ENCODE data around the gene RANBP1. TPM values are rescaled to one million over a fixed set of nuclear protein-coding genes. Genes with fewer than 3 reads are reported as not detected.

RANBP1 gene
- polyA plus RNA-seq, 1 donor (not counting 4 experiments of a cell fraction or from before 2014, with no cell fraction given) = 193 TPM

DNA sequence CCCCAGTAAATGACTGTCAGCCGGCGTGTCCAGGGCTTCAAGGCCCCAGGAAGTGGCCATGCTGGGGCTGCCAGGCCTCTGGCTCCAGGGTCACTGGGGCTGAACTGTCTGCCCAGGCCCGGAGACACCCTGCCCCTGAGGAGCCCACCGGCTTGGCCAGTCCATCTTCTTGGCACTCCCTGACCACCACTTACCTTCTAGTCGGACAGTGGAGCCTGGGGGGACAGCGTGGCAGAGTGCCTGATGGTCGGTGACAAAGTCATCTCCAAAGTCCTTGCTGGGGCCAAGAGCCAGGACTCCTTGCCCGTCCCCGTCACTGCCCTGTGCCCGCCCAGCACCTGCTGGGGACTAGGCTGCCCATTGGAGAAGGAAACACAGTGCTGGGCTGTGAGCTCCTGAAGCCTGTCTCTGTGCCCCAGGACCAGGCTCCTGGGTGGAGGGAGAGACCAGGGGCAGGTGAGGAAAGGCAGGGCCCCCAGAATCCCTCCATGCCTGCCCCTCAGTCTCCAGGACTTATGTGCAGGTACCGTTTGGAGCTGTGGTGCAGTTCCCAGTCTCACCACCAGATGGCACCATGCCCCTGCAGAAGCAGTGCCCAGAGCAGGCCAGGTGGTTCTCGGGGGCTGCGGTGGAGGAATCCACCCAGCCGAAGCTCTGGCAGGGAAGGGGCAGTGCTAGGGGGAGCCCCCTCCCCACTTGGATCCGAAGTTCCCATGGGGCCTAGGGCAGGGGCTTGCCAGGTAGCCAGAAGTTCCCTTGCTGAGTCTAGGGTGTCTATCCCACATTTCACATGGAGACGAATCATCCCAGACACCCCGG is 40.9 kb downstream of the RANBP1 start:
- DNase-seq (ENCODE audit: low read depth, low spot score) (peak; percentile 35), FAIRE-seq (peak; percentile 23)
- dilution Hi-C loops (cut with MboI; ENCODE audit: extremely low pct_ligation_motif_present, low sequenced_read_pairs) = no loop called here
- Histone ChIP-seq H3K36me3 (ENCODE audit: control insufficient read depth in 2 of 2, extremely low read depth in 1 of 2, insufficient read depth in 2 of 2, low read length in 2 of 2) (no peaks in the 10 kb centered on the region), H3K4me3 (ENCODE audit: control insufficient read depth in 2 of 3, extremely low read depth in 1 of 3, insufficient read depth in 2 of 3, low read depth in 1 of 3, low read length in 3 of 3) (no peak overlapping the region), H3K9ac (ENCODE audit: control insufficient read depth, extremely low read depth, insufficient read depth, low read length) (no peak overlapping the region), H3K9me3 (ENCODE audit: control insufficient read depth, low read depth, low read length) (no peaks in the 10 kb centered on the region), H3K9me1 (ENCODE audit: control insufficient read depth, extremely low read depth, insufficient read depth, low read length) (no peaks in the 10 kb centered on the region), H3K27ac (ENCODE audit: control insufficient read depth, insufficient read depth, low read length) (no peak overlapping the region), H3K27me3 (ENCODE audit: control insufficient read depth, extremely low read depth, insufficient read depth, low read length) (no peaks in the 10 kb centered on the region), H4K20me1 (ENCODE audit: control insufficient read depth, extremely low read depth, insufficient read depth, low read length) (no peaks in the 10 kb centered on the region), H3K79me2 (ENCODE audit: control insufficient read depth, insufficient read depth, low read length) (no peaks in the 10 kb centered on the region), H3K4me2 (ENCODE audit: control insufficient read depth, extremely low read depth, insufficient read depth, low read depth, low read length) (peak overlapping the region; percentile 32), H3K4me1 (ENCODE audit: control insufficient read depth, extremely low read depth, insufficient read depth, low read length) (no peaks in the 10 kb centered on the region), H2AFZ (ENCODE audit: control insufficient read depth, low read length) (no peak overlapping the region)
- TF ChIP-seq, protein P1, sequence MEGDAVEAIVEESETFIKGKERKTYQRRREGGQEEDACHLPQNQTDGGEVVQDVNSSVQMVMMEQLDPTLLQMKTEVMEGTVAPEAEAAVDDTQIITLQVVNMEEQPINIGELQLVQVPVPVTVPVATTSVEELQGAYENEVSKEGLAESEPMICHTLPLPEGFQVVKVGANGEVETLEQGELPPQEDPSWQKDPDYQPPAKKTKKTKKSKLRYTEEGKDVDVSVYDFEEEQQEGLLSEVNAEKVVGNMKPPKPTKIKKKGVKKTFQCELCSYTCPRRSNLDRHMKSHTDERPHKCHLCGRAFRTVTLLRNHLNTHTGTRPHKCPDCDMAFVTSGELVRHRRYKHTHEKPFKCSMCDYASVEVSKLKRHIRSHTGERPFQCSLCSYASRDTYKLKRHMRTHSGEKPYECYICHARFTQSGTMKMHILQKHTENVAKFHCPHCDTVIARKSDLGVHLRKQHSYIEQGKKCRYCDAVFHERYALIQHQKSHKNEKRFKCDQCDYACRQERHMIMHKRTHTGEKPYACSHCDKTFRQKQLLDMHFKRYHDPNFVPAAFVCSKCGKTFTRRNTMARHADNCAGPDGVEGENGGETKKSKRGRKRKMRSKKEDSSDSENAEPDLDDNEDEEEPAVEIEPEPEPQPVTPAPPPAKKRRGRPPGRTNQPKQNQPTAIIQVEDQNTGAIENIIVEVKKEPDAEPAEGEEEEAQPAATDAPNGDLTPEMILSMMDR (optimal IDR thresholded peaks at IDR 0.05 in 1 of 3, IDR thresholded peaks at IDR 0.05 in 1 of 3, conservative IDR thresholded peaks at IDR 0.05 in 1 of 3; ENCODE audit: extremely low read depth in 1 of 3, insufficient read depth in 2 of 3, low read length in 3 of 3) = peak; percentile 95 to 97 (median 96)
- no peak for TF ChIP-seq EZH2 (IDR thresholded peaks at IDR 0.05; ENCODE audit: low read length)

DNA sequence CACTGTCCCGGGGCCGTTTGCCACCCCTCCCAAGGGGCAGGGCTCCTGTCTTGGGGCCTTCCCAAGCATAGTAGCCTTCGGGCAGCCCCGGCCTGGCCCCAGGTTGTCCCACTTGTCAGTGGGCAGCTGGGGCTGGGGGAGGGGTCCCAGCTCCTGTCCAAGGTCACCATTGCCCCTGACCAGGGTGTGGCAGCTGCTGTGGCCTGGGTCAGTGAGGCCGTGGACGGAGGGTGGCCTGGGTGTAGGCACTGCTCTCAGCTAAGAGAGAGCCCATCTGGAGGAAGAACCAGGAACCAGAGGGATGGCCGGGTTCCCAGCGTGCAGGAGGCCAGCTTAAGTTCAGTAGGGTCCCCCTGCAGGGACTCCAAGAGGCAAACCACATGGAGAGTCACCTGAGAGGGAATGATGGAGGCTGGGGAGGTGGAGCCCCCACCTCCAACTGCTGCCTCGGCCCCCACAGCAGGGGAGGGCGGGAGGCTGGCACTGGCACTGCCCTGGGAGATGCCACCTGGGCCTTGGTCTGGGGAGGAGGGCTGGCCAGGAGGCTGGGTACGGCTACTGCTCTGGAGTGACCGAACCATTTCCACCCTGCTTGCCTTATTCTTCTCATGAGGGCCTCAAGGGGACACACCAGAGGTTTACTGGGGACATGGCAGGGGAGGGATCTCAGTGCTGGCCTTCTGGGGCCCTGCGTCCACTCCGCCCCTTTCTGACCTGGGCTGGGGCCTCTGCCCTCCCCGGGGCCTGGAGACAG is 41.7 kb downstream of the RANBP1 start:
- Histone ChIP-seq H3K36me3 (ENCODE audit: control insufficient read depth in 2 of 2, extremely low read depth in 1 of 2, insufficient read depth in 2 of 2, low read length in 2 of 2) (no peaks in the 10 kb centered on the region), H3K27ac (ENCODE audit: control insufficient read depth, insufficient read depth, low read length) (no peak overlapping the region), H3K9me3 (ENCODE audit: control insufficient read depth, low read depth, low read length) (no peaks in the 10 kb centered on the region), H3K4me2 (ENCODE audit: control insufficient read depth, extremely low read depth, insufficient read depth, low read depth, low read length) (no peak overlapping the region), H3K4me3 (ENCODE audit: control insufficient read depth in 2 of 3, extremely low read depth in 1 of 3, insufficient read depth in 2 of 3, low read depth in 1 of 3, low read length in 3 of 3) (no peak overlapping the region), H2AFZ (ENCODE audit: control insufficient read depth, low read length) (no peak overlapping the region), H3K27me3 (ENCODE audit: control insufficient read depth, extremely low read depth, insufficient read depth, low read length) (no peaks in the 10 kb centered on the region), H3K9ac (ENCODE audit: control insufficient read depth, extremely low read depth, insufficient read depth, low read length) (no peak overlapping the region), H4K20me1 (ENCODE audit: control insufficient read depth, extremely low read depth, insufficient read depth, low read length) (no peaks in the 10 kb centered on the region), H3K4me1 (ENCODE audit: control insufficient read depth, extremely low read depth, insufficient read depth, low read length) (no peaks in the 10 kb centered on the region), H3K79me2 (ENCODE audit: control insufficient read depth, insufficient read depth, low read length) (no peaks in the 10 kb centered on the region), H3K9me1 (ENCODE audit: control insufficient read depth, extremely low read depth, insufficient read depth, low read length) (no peaks in the 10 kb centered on the region)
- dilution Hi-C loops (cut with MboI; ENCODE audit: extremely low pct_ligation_motif_present, low sequenced_read_pairs) = no loop called here
- FAIRE-seq (no peak), DNase-seq (ENCODE audit: low read depth, low spot score) (no peak)
- TF ChIP-seq, protein P1 (optimal IDR thresholded peaks at IDR 0.05 in 1 of 3, IDR thresholded peaks at IDR 0.05 in 1 of 3, conservative IDR thresholded peaks at IDR 0.05 in 1 of 3; ENCODE audit: extremely low read depth in 1 of 3, insufficient read depth in 2 of 3, low read length in 3 of 3) = no peak
- TF ChIP-seq EZH2 (IDR thresholded peaks at IDR 0.05; ENCODE audit: low read length) = no peak

All from keratinocyte (primary cell).